Osteoblast (primary cell): Measurements from ENCODE around the gene HARS1. TPM values are rescaled to one million over a fixed set of nuclear protein-coding genes. Genes with fewer than 3 reads are reported as not detected.
"Not testable (repeated sequence)": the region's sequence is repeated elsewhere in the genome, so short reads cannot be mapped to it uniquely, and the experiment has no call there.

Source experiments
- DNase-seq: peaks from one replicate; pipeline ENCODE4 v3.0.0; 2011; ENCODE audit warnings: low spot score, mixed read lengths; ENCODE audit not compliant: insufficient read length; ENCODE audit errors: missing footprints
- H2AFZ ChIP-seq: 2 replicates; pipeline ENCODE4 v1.6.0; 2011; ENCODE audit warnings: mild to moderate bottlenecking, low read length
- H3K27ac ChIP-seq: 2 replicates; pipeline ENCODE4 v1.5.1; 2011; ENCODE audit warnings: mild to moderate bottlenecking, low read depth, low read length, moderate library complexity
- H3K27me3 ChIP-seq: 2 replicates; pipeline ENCODE4 v1.6.0; 2012; ENCODE audit warnings: mild to moderate bottlenecking, control low read depth, inconsistent platforms, low read length, moderate library complexity; ENCODE audit not compliant: insufficient read depth
- H3K36me3 ChIP-seq: 2 replicates; pipeline ENCODE4 v1.5.1; 2011; ENCODE audit warnings: mild to moderate bottlenecking, low read length, control low read depth, moderate library complexity; ENCODE audit not compliant: insufficient read depth
- H3K4me1 ChIP-seq: 2 replicates; pipeline ENCODE4 v1.5.1; 2011; ENCODE audit warnings: mild to moderate bottlenecking, low read length, control low read depth, moderate library complexity; ENCODE audit not compliant: insufficient read depth
- H3K4me2 ChIP-seq: 2 replicates; pipeline ENCODE4 v1.6.0; 2011; ENCODE audit warnings: mild to moderate bottlenecking, low read length; ENCODE audit not compliant: insufficient read depth
- H3K4me3 ChIP-seq: fragments of 200-600 bp; sonication (generic); 3 replicates; pipeline ENCODE4 v1.5.1; 2012; ENCODE audit warnings: mild to moderate bottlenecking, low read length, inconsistent platforms; ENCODE audit not compliant: insufficient read depth
- H3K79me2 ChIP-seq: 2 replicates; pipeline ENCODE4 v1.6.0; 2012; ENCODE audit warnings: mild to moderate bottlenecking, low read length, control low read depth, inconsistent platforms; ENCODE audit not compliant: insufficient read depth
- H3K9me3 ChIP-seq: 2 replicates; pipeline ENCODE4 v1.5.1; 2011; ENCODE audit warnings: low read depth, low read length, control low read depth
- H4K20me1 ChIP-seq: 2 replicates; pipeline ENCODE4 v1.6.0; 2012; ENCODE audit warnings: mild to moderate bottlenecking, low read length, control low read depth; ENCODE audit not compliant: insufficient read depth
- total RNA-seq: library from RNA; depleted of rRNA; stranded (reverse); fragments of >200 nt; gene quantifications from 2 replicates; pipeline ENCODE4 v1.2.3, GENCODE V29; 2012
- TF ChIP-seq, protein P1 (sequence below): IDR thresholded peaks from 2 replicates; pipeline ENCODE4 v1.5.1; 2011; ENCODE audit warnings: mild to moderate bottlenecking, low read depth, low read length, moderate library complexity; ENCODE audit errors: extremely low read depth

The HARS1 gene
- total RNA-seq, 1 donor: 41.6 TPM

DNA sequence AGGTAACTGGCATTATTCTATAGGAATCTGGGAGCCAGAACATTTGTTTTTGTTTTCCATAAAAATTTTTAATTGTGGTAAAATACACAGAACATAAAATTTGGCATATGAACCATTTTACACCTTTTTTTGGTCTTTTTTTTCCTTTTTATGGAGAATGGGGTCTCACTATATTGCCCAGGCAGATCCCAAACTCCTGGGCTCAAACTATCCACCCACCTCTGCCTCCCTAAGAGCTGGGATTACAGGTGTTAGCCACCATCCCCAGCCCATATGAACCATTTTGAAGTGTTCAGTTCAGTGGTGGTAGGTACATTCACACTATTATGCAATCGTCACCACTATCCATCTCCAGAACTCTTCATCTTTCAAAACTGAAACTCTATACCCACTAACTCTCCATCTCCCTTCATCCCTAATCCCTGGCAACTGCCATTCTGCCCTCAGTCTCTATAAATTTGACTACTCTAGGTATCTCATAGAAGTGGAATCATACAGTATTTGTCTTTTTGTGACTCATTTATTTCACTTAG, 22.5 kb upstream of the HARS1 start:
- H3K36me3 ChIP-seq: no peaks in the 10 kb centered on the region

DNA sequence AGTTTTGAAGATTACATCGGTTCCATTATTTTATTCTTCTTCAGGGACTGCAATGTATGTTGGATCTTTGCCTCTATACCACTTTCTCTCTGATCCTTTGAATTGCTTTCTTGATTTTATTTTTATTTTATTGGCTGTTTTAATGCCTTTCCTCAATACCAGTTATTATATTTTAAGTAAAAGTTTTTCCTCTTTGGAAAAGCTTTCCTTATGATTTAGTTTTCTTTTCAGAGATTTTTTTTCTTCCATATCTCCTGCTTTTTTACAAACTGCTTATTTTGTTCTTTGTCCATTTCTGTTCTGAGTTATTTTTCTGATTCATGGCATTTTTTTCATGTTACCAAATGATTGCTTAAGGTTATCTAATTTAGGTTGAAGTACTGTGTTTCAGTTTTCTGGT, 20.6 kb upstream of the HARS1 start:
- no peak overlapping the region for H3K27ac ChIP-seq
- peak overlapping the region; percentile 33 for H3K4me2 ChIP-seq
- no peaks in the 10 kb centered on the region for H3K27me3 ChIP-seq
- H3K4me3 ChIP-seq: no peak overlapping the region
- H3K4me1 ChIP-seq: no peaks in the 10 kb centered on the region
- H2AFZ ChIP-seq: no peak overlapping the region
- TF ChIP-seq, protein P1, sequence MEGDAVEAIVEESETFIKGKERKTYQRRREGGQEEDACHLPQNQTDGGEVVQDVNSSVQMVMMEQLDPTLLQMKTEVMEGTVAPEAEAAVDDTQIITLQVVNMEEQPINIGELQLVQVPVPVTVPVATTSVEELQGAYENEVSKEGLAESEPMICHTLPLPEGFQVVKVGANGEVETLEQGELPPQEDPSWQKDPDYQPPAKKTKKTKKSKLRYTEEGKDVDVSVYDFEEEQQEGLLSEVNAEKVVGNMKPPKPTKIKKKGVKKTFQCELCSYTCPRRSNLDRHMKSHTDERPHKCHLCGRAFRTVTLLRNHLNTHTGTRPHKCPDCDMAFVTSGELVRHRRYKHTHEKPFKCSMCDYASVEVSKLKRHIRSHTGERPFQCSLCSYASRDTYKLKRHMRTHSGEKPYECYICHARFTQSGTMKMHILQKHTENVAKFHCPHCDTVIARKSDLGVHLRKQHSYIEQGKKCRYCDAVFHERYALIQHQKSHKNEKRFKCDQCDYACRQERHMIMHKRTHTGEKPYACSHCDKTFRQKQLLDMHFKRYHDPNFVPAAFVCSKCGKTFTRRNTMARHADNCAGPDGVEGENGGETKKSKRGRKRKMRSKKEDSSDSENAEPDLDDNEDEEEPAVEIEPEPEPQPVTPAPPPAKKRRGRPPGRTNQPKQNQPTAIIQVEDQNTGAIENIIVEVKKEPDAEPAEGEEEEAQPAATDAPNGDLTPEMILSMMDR: no peak
- H3K36me3 ChIP-seq: peaks cover 5% of the 10 kb centered on the region
- H3K9me3 ChIP-seq: no peaks in the 10 kb centered on the region
- no peaks in the 10 kb centered on the region for H3K79me2 ChIP-seq
- DNase-seq: no peak
- no peaks in the 10 kb centered on the region for H4K20me1 ChIP-seq

More for the DNA sequence above, 22.5 kb upstream of the HARS1 start:
- H3K27ac ChIP-seq: no peak overlapping the region
- no peak overlapping the region for H2AFZ ChIP-seq
- H3K4me3 ChIP-seq: no peak overlapping the region
- no peak for DNase-seq
- H3K4me1 ChIP-seq: peaks cover 4% of the 10 kb centered on the region
- no peaks in the 10 kb centered on the region for H3K27me3 ChIP-seq
- no peaks in the 10 kb centered on the region for H3K79me2 ChIP-seq
- TF ChIP-seq, protein P1: no peak
- H4K20me1 ChIP-seq: no peaks in the 10 kb centered on the region
- no peaks in the 10 kb centered on the region for H3K9me3 ChIP-seq
- H3K4me2 ChIP-seq: no peak overlapping the region

DNA sequence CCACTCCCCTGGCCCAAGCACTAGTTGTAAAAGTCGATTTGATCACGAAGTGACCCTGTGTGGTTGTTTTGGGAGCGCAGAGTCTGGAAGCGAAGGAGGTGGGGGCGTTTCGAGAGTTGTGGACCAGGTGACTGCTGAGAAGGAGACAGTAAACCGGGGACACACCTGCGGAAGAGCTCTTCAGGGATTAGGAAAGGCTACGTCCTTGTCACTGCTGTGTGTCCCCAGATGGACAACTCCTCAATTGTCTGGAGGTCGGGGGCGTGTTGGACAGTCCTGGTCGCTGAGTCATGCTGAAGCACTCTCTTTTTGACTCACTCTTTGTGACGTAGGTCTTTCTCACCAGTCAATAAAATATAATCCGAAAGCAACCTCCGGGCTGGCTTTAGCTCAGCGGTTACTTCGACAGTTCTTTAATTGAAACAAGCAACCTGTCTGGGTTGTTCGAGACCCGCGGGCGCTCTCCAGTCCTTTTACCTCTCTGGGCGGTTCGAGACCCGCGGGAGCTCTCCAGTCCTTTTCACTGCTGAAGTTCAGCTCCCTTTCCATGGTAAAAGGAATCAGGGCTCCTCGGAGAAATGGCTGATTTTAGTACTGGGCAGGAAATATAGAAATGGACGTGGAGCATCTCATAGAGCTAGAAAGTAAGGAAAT, 19.9 kb upstream of the HARS1 start:
- Histone ChIP-seq H3K27ac (peak overlapping the region; percentile 71), H3K36me3 (peaks cover 11% of the 10 kb centered on the region), H4K20me1 (no peaks in the 10 kb centered on the region), H3K4me1 (no peaks in the 10 kb centered on the region), H3K79me2 (no peaks in the 10 kb centered on the region), H3K9me3 (no peaks in the 10 kb centered on the region), H3K27me3 (no peaks in the 10 kb centered on the region), H3K4me3 (peak overlapping the region; percentile 87), H3K4me2 (peak overlapping the region; percentile 96), H2AFZ (peak overlapping the region; percentile 96)
- TF ChIP-seq, protein P1: no peak
- DNase-seq: peak; percentile 88

DNA sequence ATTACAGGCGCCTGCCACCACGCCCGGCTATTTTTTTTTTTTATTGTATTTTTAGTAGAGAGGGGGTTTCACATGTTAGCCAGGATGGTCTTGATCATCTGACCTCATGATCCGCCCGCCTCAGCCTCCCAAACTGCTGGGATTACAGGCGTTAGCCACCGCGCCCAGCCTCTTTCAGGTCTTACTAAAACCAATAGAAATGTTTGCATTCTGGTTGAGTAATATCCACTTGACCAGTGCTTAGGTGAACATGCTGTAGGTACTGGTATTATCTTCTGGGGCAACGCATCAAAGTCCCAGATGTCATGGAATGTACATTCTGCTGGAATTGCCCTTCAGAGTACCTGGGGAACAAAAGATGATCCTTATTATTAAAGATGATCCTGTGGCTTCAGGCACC, 17.6 kb upstream of the HARS1 start:
- not testable (repeated sequence) for DNase-seq, H2AFZ ChIP-seq, H3K4me3 ChIP-seq, H3K27ac ChIP-seq, H3K79me2 ChIP-seq, H4K20me1 ChIP-seq, H3K4me1 ChIP-seq, H3K27me3 ChIP-seq, H3K9me3 ChIP-seq, H3K4me2 ChIP-seq
- peaks cover 33% of the 10 kb centered on the region for H3K36me3 ChIP-seq
